Measurements from ENCODE around the gene SAMHD1. TPM values are rescaled to one million over a fixed set of nuclear protein-coding genes. Genes with fewer than 3 reads are reported as not detected.
"Not testable (repeated sequence)": the region's sequence is repeated elsewhere in the genome, so short reads cannot be mapped to it uniquely, and the experiment has no call there.

SAMHD1 gene
- total RNA-seq (100 to 1,000 TPM; 127 TPM), polyA plus RNA-seq (100 to 1,000 TPM in 1 of 2 donors, 10 to 100 TPM in 1; 85.0 to 165 TPM)
- long read RNA-seq, donor 1, full-length matches to known transcripts: 17 of 86 reads
- long read RNA-seq, donor 1, partial matches to known transcripts: 7 of 86 reads
- long read RNA-seq, donor 1, other reads (novel, unspliced or antisense): 62 of 86 reads
- long read RNA-seq, donor 2, full-length matches to known transcripts: 7 of 32 reads
- long read RNA-seq, donor 2, partial matches to known transcripts: 6 of 32 reads
- long read RNA-seq, donor 2, other reads (novel, unspliced or antisense): 19 of 32 reads

DNA sequence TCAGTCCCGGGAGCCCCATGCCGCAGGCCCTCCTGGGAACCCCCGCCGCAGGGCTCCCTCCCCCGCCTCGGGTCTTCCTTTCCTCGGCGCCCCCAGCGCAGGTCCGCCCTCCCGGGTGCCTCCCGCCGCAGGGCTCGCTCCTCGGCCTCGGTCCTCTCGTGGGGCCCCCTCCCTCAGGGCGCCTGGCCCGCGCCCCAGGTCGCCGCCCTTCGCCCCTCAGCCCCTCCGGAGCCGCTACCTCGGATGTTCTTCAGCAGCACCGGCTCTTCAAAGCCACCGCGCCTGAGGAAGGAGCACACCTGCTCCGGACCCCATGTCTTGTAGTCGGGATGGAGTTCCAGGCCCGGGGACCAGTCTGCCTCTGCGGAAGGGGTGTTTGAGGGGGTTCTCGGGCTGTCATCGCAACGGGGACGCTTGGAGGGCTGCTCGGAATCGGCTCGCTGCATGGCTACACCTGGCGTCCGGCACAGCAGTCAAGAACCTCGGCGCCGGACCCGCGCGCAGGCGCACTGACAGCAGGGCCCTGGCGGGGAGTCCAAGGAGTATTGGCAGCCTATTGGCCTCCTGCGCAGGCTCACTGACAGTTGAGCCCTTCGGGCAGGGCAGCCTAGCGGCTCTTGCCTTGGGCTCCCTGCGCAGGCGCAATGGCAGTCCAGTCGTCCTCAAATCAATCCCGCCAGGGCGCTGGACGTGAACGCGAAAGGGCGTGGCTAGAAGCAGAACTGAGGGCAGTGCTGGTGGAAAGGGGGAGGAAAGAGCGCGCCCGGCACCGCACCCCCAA is at the start of gene SAMHD1:
Gene SAMHD1 (minus strand): TSS at position 511 of the 781 bp plus-strand sequence. CDS start 65 bp downstream, at position 446.
- ATAC-seq (ENCODE audit: low FRiP score) (peak; percentile 98), DNase-seq (peak; percentile 98 to 99)
- Histone ChIP-seq H3K27me3 (ENCODE audit: control insufficient read depth in 1 of 2, insufficient read depth in 2 of 2, low read length in 1 of 2) (no peaks in the 10 kb centered on the region), H3K36me3 (ENCODE audit: control insufficient read depth in 1 of 2, insufficient read depth in 2 of 2, low read length in 1 of 2) (no peaks in the 10 kb centered on the region), H3K4me1 (ENCODE audit: control insufficient read depth in 1 of 2, insufficient read depth in 2 of 2, low read length in 2 of 2) (no peaks in the 10 kb centered on the region), H3K27ac (ENCODE audit: low read depth in 1 of 2, low read length in 2 of 2) (peak within 1 kb of the TSS in 1 of 2 donors; percentile 58), H3K4me3 (ENCODE audit: low read length in 2 of 2) (peak within 1 kb of the TSS; percentile 60 to 71), H3K9me3 (ENCODE audit: control insufficient read depth, low read length) (no peaks in the 10 kb centered on the region)
- intact Hi-C loops (cut with DNase I): no loop called here
- WGBS, 2 donors: 0% methylated on average over 66 of the region's 66 CpGs

- ATAC-seq (ENCODE audit: low FRiP score); H3K4me1 ChIP-seq (ENCODE audit: control insufficient read depth in 1 of 2, insufficient read depth in 2 of 2, low read length in 2 of 2); H3K27me3 ChIP-seq (ENCODE audit: control insufficient read depth in 1 of 2, insufficient read depth in 2 of 2, low read length in 1 of 2); intact Hi-C loops (cut with DNase I); H3K27ac ChIP-seq (ENCODE audit: low read depth in 1 of 2, low read length in 2 of 2); H3K36me3 ChIP-seq (ENCODE audit: control insufficient read depth in 1 of 2, insufficient read depth in 2 of 2, low read length in 1 of 2); H3K9me3 ChIP-seq (ENCODE audit: control insufficient read depth, low read length); H3K4me3 ChIP-seq (ENCODE audit: low read length in 2 of 2); DNase-seq: not testable (repeated sequence)
- WGBS, 2 donors: 96% methylated on average over 19 of the region's 26 CpGs; no CpG with 5 or more reads in 1 of the 2 donors
These were observed 48.7 kb upstream of the SAMHD1 start for GRCh38 chr20:37000171-37000570.

GRCh38 chr20:36998652-36999051 is 47.1 kb upstream of the SAMHD1 start:
- WGBS, 2 donors: 81 to 85% methylated on average over 7 of the region's 7 CpGs
- ATAC-seq (ENCODE audit: low FRiP score) (no peak), DNase-seq (no peak)
- Histone ChIP-seq H3K9me3 (ENCODE audit: control insufficient read depth, low read length) (no peaks in the 10 kb centered on the region), H3K27ac (ENCODE audit: low read depth in 1 of 2, low read length in 2 of 2) (no peak overlapping the region), H3K4me3 (ENCODE audit: low read length in 2 of 2) (no peak overlapping the region), H3K4me1 (ENCODE audit: control insufficient read depth in 1 of 2, insufficient read depth in 2 of 2, low read length in 2 of 2) (no peaks in the 10 kb centered on the region), H3K36me3 (ENCODE audit: control insufficient read depth in 1 of 2, insufficient read depth in 2 of 2, low read length in 1 of 2) (no peaks in the 10 kb centered on the region), H3K27me3 (ENCODE audit: control insufficient read depth in 1 of 2, insufficient read depth in 2 of 2, low read length in 1 of 2) (no peaks in the 10 kb centered on the region)
- intact Hi-C loops (cut with DNase I): no loop called here

GRCh38 chr20:36997121-36997520 is 45.6 kb upstream of the SAMHD1 start:
- Histone ChIP-seq H3K27me3 (ENCODE audit: control insufficient read depth in 1 of 2, insufficient read depth in 2 of 2, low read length in 1 of 2) (no peaks in the 10 kb centered on the region), H3K9me3 (ENCODE audit: control insufficient read depth, low read length) (no peaks in the 10 kb centered on the region), H3K36me3 (ENCODE audit: control insufficient read depth in 1 of 2, insufficient read depth in 2 of 2, low read length in 1 of 2) (no peaks in the 10 kb centered on the region), H3K4me1 (ENCODE audit: control insufficient read depth in 1 of 2, insufficient read depth in 2 of 2, low read length in 2 of 2) (no peaks in the 10 kb centered on the region), H3K4me3 (ENCODE audit: low read length in 2 of 2) (no peak overlapping the region), H3K27ac (ENCODE audit: low read depth in 1 of 2, low read length in 2 of 2) (no peak overlapping the region)
- ATAC-seq (ENCODE audit: low FRiP score) (no peak), DNase-seq (no peak)
- WGBS, 2 donors: 47 to 53% methylated on average over 1 of the region's 1 CpG
- intact Hi-C loops (cut with DNase I): no loop called here

DNA sequence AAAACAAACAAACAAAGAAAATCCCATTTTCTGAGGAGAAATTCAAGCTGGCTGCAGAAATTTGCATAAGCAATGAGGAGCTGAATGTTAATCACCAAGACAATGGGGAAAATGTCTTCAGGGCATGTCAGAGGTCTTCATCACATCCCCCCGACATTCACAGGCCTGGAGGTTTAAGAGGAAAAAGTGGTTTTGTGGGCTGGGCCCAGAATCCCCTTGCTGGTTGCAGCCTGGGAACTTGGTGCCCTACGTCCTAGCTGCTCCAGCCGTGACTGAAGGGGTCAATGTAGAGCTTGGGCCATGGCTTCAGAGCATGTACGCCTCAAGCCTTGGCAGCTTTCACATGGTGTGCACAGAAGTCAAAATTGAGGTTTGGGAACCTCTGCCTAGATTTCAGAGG is 42.7 kb upstream of the SAMHD1 start:
- H3K4me3 ChIP-seq (ENCODE audit: low read length in 2 of 2); H3K27me3 ChIP-seq (ENCODE audit: control insufficient read depth in 1 of 2, insufficient read depth in 2 of 2, low read length in 1 of 2); ATAC-seq (ENCODE audit: low FRiP score): not testable (repeated sequence)

DNA sequence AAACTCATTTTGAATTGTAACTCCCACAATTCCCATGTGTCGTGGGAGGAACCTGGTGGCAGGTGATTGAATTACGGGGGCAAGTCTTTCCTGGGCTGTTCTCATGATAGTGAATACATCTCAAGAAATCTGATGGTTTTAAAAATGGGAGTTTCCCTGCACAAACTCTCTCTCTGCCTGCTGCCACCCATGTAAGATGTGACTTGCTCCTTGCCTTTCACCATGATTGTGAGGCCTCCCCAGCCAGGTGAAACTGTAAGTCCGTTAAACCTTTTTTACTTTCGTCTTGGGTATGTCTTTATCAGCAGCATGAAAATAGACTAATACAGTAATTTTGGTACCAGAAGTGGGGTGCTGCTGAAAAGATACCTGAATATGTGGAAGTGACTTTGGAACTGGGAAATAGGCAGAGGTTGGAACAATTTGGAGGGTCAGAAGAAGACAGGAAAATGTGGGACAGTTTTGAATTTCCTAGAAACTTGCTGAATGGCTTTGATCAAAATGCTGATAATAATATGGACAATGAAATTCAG is 41.4 kb upstream of the SAMHD1 start:
- DNase-seq (no peak), ATAC-seq (ENCODE audit: low FRiP score) (no peak)
- intact Hi-C loops (cut with DNase I): no loop called here
- no peaks in the 10 kb centered on the region for H3K36me3 ChIP-seq (ENCODE audit: control insufficient read depth in 1 of 2, insufficient read depth in 2 of 2, low read length in 1 of 2)
- no peaks in the 10 kb centered on the region for H3K9me3 ChIP-seq (ENCODE audit: control insufficient read depth, low read length)
- 95 to 96% methylated on average over 4 of the region's 4 CpGs for WGBS, 2 donors
- H3K27me3 ChIP-seq (ENCODE audit: control insufficient read depth in 1 of 2, insufficient read depth in 2 of 2, low read length in 1 of 2): no peaks in the 10 kb centered on the region
- no peaks in the 10 kb centered on the region for H3K4me1 ChIP-seq (ENCODE audit: control insufficient read depth in 1 of 2, insufficient read depth in 2 of 2, low read length in 2 of 2)
- H3K4me3 ChIP-seq (ENCODE audit: low read length in 2 of 2): no peak overlapping the region
- H3K27ac ChIP-seq (ENCODE audit: low read depth in 1 of 2, low read length in 2 of 2): no peak overlapping the region

More for the DNA sequence above, 42.7 kb upstream of the SAMHD1 start:
- H3K36me3 ChIP-seq (ENCODE audit: control insufficient read depth in 1 of 2, insufficient read depth in 2 of 2, low read length in 1 of 2); intact Hi-C loops (cut with DNase I); H3K27ac ChIP-seq (ENCODE audit: low read depth in 1 of 2, low read length in 2 of 2); DNase-seq; H3K4me1 ChIP-seq (ENCODE audit: control insufficient read depth in 1 of 2, insufficient read depth in 2 of 2, low read length in 2 of 2); H3K9me3 ChIP-seq (ENCODE audit: control insufficient read depth, low read length): not testable (repeated sequence)
- WGBS, 2 donors: 96 to 98% methylated on average over 4 of the region's 4 CpGs

GRCh38 chr20:36991703-36992102 is 40.2 kb upstream of the SAMHD1 start:
- 90 to 93% methylated on average over 3 of the region's 3 CpGs for WGBS, 2 donors
- H3K36me3 ChIP-seq (ENCODE audit: control insufficient read depth in 1 of 2, insufficient read depth in 2 of 2, low read length in 1 of 2): no peaks in the 10 kb centered on the region
- no peaks in the 10 kb centered on the region for H3K27me3 ChIP-seq (ENCODE audit: control insufficient read depth in 1 of 2, insufficient read depth in 2 of 2, low read length in 1 of 2)
- intact Hi-C loops (cut with DNase I): no loop called here
- H3K9me3 ChIP-seq (ENCODE audit: control insufficient read depth, low read length): no peaks in the 10 kb centered on the region
- no peak overlapping the region for H3K4me3 ChIP-seq (ENCODE audit: low read length in 2 of 2)
- no peaks in the 10 kb centered on the region for H3K4me1 ChIP-seq (ENCODE audit: control insufficient read depth in 1 of 2, insufficient read depth in 2 of 2, low read length in 2 of 2)
- H3K27ac ChIP-seq (ENCODE audit: low read depth in 1 of 2, low read length in 2 of 2): no peak overlapping the region
- DNase-seq (no peak), ATAC-seq (ENCODE audit: low FRiP score) (no peak)

GRCh38 chr20:36989797-36990196 is 38.3 kb upstream of the SAMHD1 start:
- Histone ChIP-seq H3K4me1 (ENCODE audit: control insufficient read depth in 1 of 2, insufficient read depth in 2 of 2, low read length in 2 of 2) (no peaks in the 10 kb centered on the region), H3K9me3 (ENCODE audit: control insufficient read depth, low read length) (no peaks in the 10 kb centered on the region), H3K4me3 (ENCODE audit: low read length in 2 of 2) (no peak overlapping the region), H3K27me3 (ENCODE audit: control insufficient read depth in 1 of 2, insufficient read depth in 2 of 2, low read length in 1 of 2) (no peaks in the 10 kb centered on the region), H3K27ac (ENCODE audit: low read depth in 1 of 2, low read length in 2 of 2) (no peak overlapping the region), H3K36me3 (ENCODE audit: control insufficient read depth in 1 of 2, insufficient read depth in 2 of 2, low read length in 1 of 2) (no peaks in the 10 kb centered on the region)
- ATAC-seq (ENCODE audit: low FRiP score): no peak
- DNase-seq: peak in 1 of 2 donors; percentile 60
- intact Hi-C loops (cut with DNase I): no loop called here
- 79 to 87% methylated on average over 6 of the region's 6 CpGs for WGBS, 2 donors

Measured in aorta (tissue), 5 donors.